Neural progenitor cell (in vitro differentiated cells): Measurements from ENCODE around the gene IL36RN. TPM values are rescaled to one million over a fixed set of nuclear protein-coding genes. Genes with fewer than 3 reads are reported as not detected.

Experiments used
- DNase-seq: peaks from one replicate; pipeline ENCODE4 v3.0.0-alpha.2; 2016; ENCODE audit warnings: low spot score
- H2AFZ ChIP-seq: fragments of 200-600 bp; sonication (generic); replicated peaks from 2 replicates; pipeline ENCODE4 v1.6.1; 2016; ENCODE audit warnings: antibody characterized with exemption
- H3F3A ChIP-seq: fragments of 200-600 bp; sonication (generic); 2 replicates; pipeline ENCODE4 v1.6.1; 2016; ENCODE audit warnings: antibody characterized with exemption, low read depth
- H3K27ac ChIP-seq: fragments of 200-600 bp; sonication (generic); 2 replicates; pipeline ENCODE4 v1.5.1; 2016; ENCODE audit warnings: mild to moderate bottlenecking
- H3K27me3 ChIP-seq: fragments of 200-600 bp; sonication (generic); 2 replicates; pipeline ENCODE4 v1.6.1; 2016; ENCODE audit warnings: mild to moderate bottlenecking, moderate library complexity
- H3K36me3 ChIP-seq: fragments of 200-600 bp; sonication (generic); 2 replicates; pipeline ENCODE4 v1.5.1; 2016
- H3K4me1 ChIP-seq: fragments of 200-600 bp; sonication (generic); 2 replicates; pipeline ENCODE4 v1.6.1; 2016; ENCODE audit warnings: mixed run types
- H3K4me2 ChIP-seq: fragments of 200-600 bp; sonication (generic); 2 replicates; pipeline ENCODE4 v1.6.1; 2016
- H3K4me3 ChIP-seq: fragments of 200-600 bp; sonication (generic); 2 replicates; pipeline ENCODE4 v1.5.1; 2016
- H3K79me2 ChIP-seq: fragments of 200-600 bp; sonication (generic); 2 replicates; pipeline ENCODE4 v1.6.1; 2016; ENCODE audit warnings: low read depth
- H3K9ac ChIP-seq: fragments of 200-600 bp; sonication (generic); 2 replicates; pipeline ENCODE4 v1.6.1; 2016
- H3K9me3 ChIP-seq: fragments of 200-600 bp; sonication (generic); 2 replicates; pipeline ENCODE4 v1.5.1; 2016; ENCODE audit warnings: low read depth
- H4K20me1 ChIP-seq: fragments of 200-600 bp; sonication (generic); 2 replicates; pipeline ENCODE4 v1.6.1; 2016; ENCODE audit warnings: low read depth
- H3K27ac Mint-ChIP-seq: 3 replicates; pipeline ENCODE4 v1.8.0; 2021; ENCODE audit warnings: mixed read lengths
- H3K27me3 Mint-ChIP-seq: 2 replicates; pipeline ENCODE4 v1.8.0; 2022; ENCODE audit warnings: low read depth, mild to moderate bottlenecking, inconsistent platforms, moderate library complexity, mixed read lengths; ENCODE audit not compliant: insufficient read depth
- H3K36me3 Mint-ChIP-seq: 3 replicates; pipeline ENCODE4 v1.8.0; 2021; ENCODE audit warnings: mixed read lengths
- H3K4me1 Mint-ChIP-seq: 3 replicates; pipeline ENCODE4 v1.8.0; 2021; ENCODE audit warnings: mixed read lengths
- H3K4me3 Mint-ChIP-seq: 3 replicates; pipeline ENCODE4 v1.8.0; 2021; ENCODE audit warnings: mild to moderate bottlenecking, moderate library complexity, mixed read lengths
- H3K9me3 Mint-ChIP-seq: 3 replicates; pipeline ENCODE4 v1.8.0; 2020; ENCODE audit warnings: mixed read lengths
- CTCF ChIP-seq: fragments of 200-600 bp; sonication (generic); IDR thresholded peaks from 2 replicates; pipeline ENCODE4 v1.5.1; 2017; ENCODE audit warnings: antibody characterized with exemption, mild to moderate bottlenecking
- EZH2 ChIP-seq: fragments of 200-600 bp; sonication (generic); IDR thresholded peaks from 2 replicates; pipeline ENCODE4 v1.6.1; 2017; ENCODE audit warnings: antibody characterized with exemption, mild to moderate bottlenecking, moderate library complexity
- EZH2phosphoT487 ChIP-seq: fragments of 200-600 bp; sonication (generic); IDR thresholded peaks from 2 replicates; pipeline ENCODE4 v1.6.1; 2017; ENCODE audit warnings: antibody characterized with exemption
- total RNA-seq: library from RNA; depleted of rRNA; stranded (reverse); fragments of >200 nt; gene quantifications from 2 replicates; pipeline ENCODE4 v1.2.3, GENCODE V29; 2015; ENCODE audit warnings: low replicate concordance

Gene IL36RN
- total RNA-seq, 1 donor from 2014 or later = not detected

- Histone ChIP-seq H3K9me3 (no peaks in the 10 kb centered on the region), H3K9ac (no peak overlapping the region), H3K27me3 (no peaks in the 10 kb centered on the region), H3K4me2 (no peak overlapping the region), H3K36me3 (no peaks in the 10 kb centered on the region), H2AFZ (no peak overlapping the region), H3K27ac (no peak overlapping the region), H3K4me1 (no peaks in the 10 kb centered on the region), H4K20me1 (no peaks in the 10 kb centered on the region), H3F3A (no peaks in the 10 kb centered on the region), H3K79me2 (no peaks in the 10 kb centered on the region), H3K4me3 (no peak overlapping the region)
- H3K27me3 Mint-ChIP-seq = peaks cover 8% of the 10 kb centered on the region
- no peaks in the 10 kb centered on the region for H3K36me3 Mint-ChIP-seq
- no peak for TF ChIP-seq EZH2
- no peak for TF ChIP-seq EZH2phosphoT487
- no peak for TF ChIP-seq CTCF
- no peak overlapping the region for H3K4me3 Mint-ChIP-seq
- peaks cover 3% of the 10 kb centered on the region for H3K9me3 Mint-ChIP-seq
- H3K27ac Mint-ChIP-seq = no peak overlapping the region
- H3K4me1 Mint-ChIP-seq = no peaks in the 10 kb centered on the region
- DNase-seq = no peak
These were observed 10.9 kb downstream of the IL36RN start for GRCh38 chr2:113069676-113070605.

GRCh38 chr2:113070606-113070975 lies 11.6 kb downstream of the IL36RN start:
- no peaks in the 10 kb centered on the region for H3K36me3 Mint-ChIP-seq

GRCh38 chr2:113072584-113072983 lies 13.6 kb downstream of the IL36RN start:
- Histone ChIP-seq H3K4me2 (no peak overlapping the region), H3K4me3 (no peak overlapping the region), H4K20me1 (no peaks in the 10 kb centered on the region), H3K9ac (no peak overlapping the region), H3K27ac (no peak overlapping the region), H3K4me1 (no peaks in the 10 kb centered on the region), H3F3A (no peaks in the 10 kb centered on the region), H2AFZ (no peak overlapping the region), H3K36me3 (no peaks in the 10 kb centered on the region), H3K79me2 (no peaks in the 10 kb centered on the region), H3K9me3 (no peaks in the 10 kb centered on the region), H3K27me3 (peaks cover 7% of the 10 kb centered on the region)
- H3K4me3 Mint-ChIP-seq = no peak overlapping the region
- TF ChIP-seq EZH2 (no peak), EZH2phosphoT487 (no peak), CTCF (no peak)
- no peaks in the 10 kb centered on the region for H3K4me1 Mint-ChIP-seq
- no peak for DNase-seq
- H3K9me3 Mint-ChIP-seq = no peaks in the 10 kb centered on the region
- H3K27me3 Mint-ChIP-seq = peaks cover 19% of the 10 kb centered on the region
- no peaks in the 10 kb centered on the region for H3K36me3 Mint-ChIP-seq
- H3K27ac Mint-ChIP-seq = no peak overlapping the region

More at GRCh38 chr2:113070606-113070975, 11.6 kb downstream of the IL36RN start:
- Histone ChIP-seq H3K27me3 (no peaks in the 10 kb centered on the region), H3K27ac (no peak overlapping the region), H3K4me2 (no peak overlapping the region), H3K4me1 (no peaks in the 10 kb centered on the region), H4K20me1 (no peaks in the 10 kb centered on the region), H3K4me3 (no peak overlapping the region), H3F3A (no peaks in the 10 kb centered on the region), H3K36me3 (no peaks in the 10 kb centered on the region), H3K9me3 (no peaks in the 10 kb centered on the region), H3K79me2 (no peaks in the 10 kb centered on the region), H3K9ac (no peak overlapping the region), H2AFZ (no peak overlapping the region)
- no peak for TF ChIP-seq EZH2
- no peak for TF ChIP-seq EZH2phosphoT487
- TF ChIP-seq CTCF = no peak
- no peaks in the 10 kb centered on the region for H3K4me1 Mint-ChIP-seq
- H3K4me3 Mint-ChIP-seq = no peak overlapping the region
- no peak for DNase-seq
- H3K27me3 Mint-ChIP-seq = peaks cover 9% of the 10 kb centered on the region
- no peak overlapping the region for H3K27ac Mint-ChIP-seq
- H3K9me3 Mint-ChIP-seq = no peaks in the 10 kb centered on the region
